CD4-positive, alpha-beta T cell (primary cell): ENCODE data around the gene MELTF. TPM values are rescaled to one million over a fixed set of nuclear protein-coding genes. Genes with fewer than 3 reads are reported as not detected.

Source experiments
- ATAC-seq: fragments of 200-7000 bp; cut with Tn5 transposase; one replicate; pipeline ENCODE4 v1.10.0; 2022; ENCODE audit warnings: mild to moderate bottlenecking; ENCODE audit not compliant: poor library complexity
- CTCF ChIA-PET: fragments of 350-600 bp; sonication (Branson Sonifier 250); formaldehyde crosslinking; loops from one replicate; lab custom pipeline; 2021; ENCODE audit warnings: antibody characterized with exemption, inconsistent platforms; lab: Charles Lee
- POLR2A ChIA-PET: fragments of 350-600 bp; sonication (Branson Sonifier 250); formaldehyde crosslinking; loops from one replicate; lab custom pipeline; 2021; ENCODE audit warnings: antibody characterized with exemption, inconsistent platforms; lab: Charles Lee
- DNase-seq, 14 experiments: peaks; one replicate each; pipeline ENCODE4 v3.0.0-alpha.2; 2013 to 2020; ENCODE audit warnings: mixed read lengths in 2 of 14
- H3K27ac ChIP-seq, 2 donors: one replicate each; pipeline versions ENCODE4 v1.5.1 to v1.7.0; 2013; ENCODE audit warnings: low read length in 2 of 2, low read depth in 1 of 2, mild to moderate bottlenecking in 1 of 2
- H3K27me3 ChIP-seq, 2 experiments: 1 replicate in 1 of 2; 2 replicates in 1 of 2; pipeline versions ENCODE4 v1.6.1 to v1.7.0; 2013; ENCODE audit warnings: low read length in 2 of 2, control low read depth in 1 of 2, mild to moderate bottlenecking in 1 of 2, moderate library complexity in 1 of 2; ENCODE audit not compliant: insufficient read depth in 2 of 2, control insufficient read depth in 1 of 2
- H3K36me3 ChIP-seq: one replicate; pipeline ENCODE4 v1.6.1; 2013; ENCODE audit warnings: low read length, control low read depth; ENCODE audit not compliant: insufficient read depth
- H3K4me1 ChIP-seq: one replicate; pipeline ENCODE4 v1.6.1; 2013; ENCODE audit warnings: low read length, control low read depth; ENCODE audit not compliant: insufficient read depth
- H3K4me3 ChIP-seq: one replicate; pipeline ENCODE4 v1.5.1; 2013; ENCODE audit warnings: mild to moderate bottlenecking, low read length, moderate library complexity
- H3K9me3 ChIP-seq, 2 experiments: 1 replicate in 1 of 2; 2 replicates in 1 of 2; pipeline versions ENCODE4 v1.6.1 to v1.7.0; 2013; ENCODE audit warnings: low read length in 2 of 2, mild to moderate bottlenecking in 2 of 2, control low read depth in 1 of 2, moderate library complexity in 1 of 2; ENCODE audit not compliant: control insufficient read depth in 1 of 2, insufficient read depth in 1 of 2
- H3K27ac Mint-ChIP-seq: one replicate; pipeline ENCODE4 v1.8.0; 2020; ENCODE audit warnings: mixed read lengths
- H3K27me3 Mint-ChIP-seq: one replicate; pipeline ENCODE4 v1.8.0; 2021; ENCODE audit warnings: mixed read lengths
- H3K36me3 Mint-ChIP-seq: one replicate; pipeline ENCODE4 v1.8.0; 2021; ENCODE audit warnings: low read depth, mixed read lengths
- H3K4me1 Mint-ChIP-seq: one replicate; pipeline ENCODE4 v1.8.0; 2021; ENCODE audit warnings: low read depth, mixed read lengths
- H3K4me3 Mint-ChIP-seq: one replicate; pipeline ENCODE4 v1.8.0; 2020; ENCODE audit warnings: mild to moderate bottlenecking, mixed read lengths
- H3K9me3 Mint-ChIP-seq: one replicate; pipeline ENCODE4 v1.8.0; 2020; ENCODE audit warnings: mixed read lengths
- CTCF ChIP-seq: fragments of 200-600 bp; IDR thresholded peaks from one replicate; pipeline ENCODE4 v1.8.0; 2022; ENCODE audit warnings: antibody characterized with exemption, mild to moderate bottlenecking
- intact Hi-C, 2 experiments: fragments of 100-400 bp; cut with DNase I in 1 of 2; cut with micrococcal nuclease in 1 of 2; formaldehyde crosslinking; loops; one replicate each; pipeline versions ENCODE4 v1.15.1 to v1.9.0; 2023 to 2025; cut with DNase I, micrococcal nuclease
- total RNA-seq, 174 experiments: library from RNA in 2 of 174; stranded (reverse) in 2 of 174; gene quantifications; one replicate each; pipeline ENCODE4 v1.2.3 and lab custom pipeline; 2021 to 2026

The MELTF gene
- total RNA-seq, 2 experiments from 2014 or later: 0.89 to 1.2 TPM

- Histone ChIP-seq H3K27me3 (no peaks in the 10 kb centered on the region), H3K4me3 (no peak overlapping the region), H3K27ac (no peak overlapping the region), H3K4me1 (no peaks in the 10 kb centered on the region), H3K36me3 (no peaks in the 10 kb centered on the region), H3K9me3 (no peaks in the 10 kb centered on the region)
- no peaks in the 10 kb centered on the region for H3K9me3 Mint-ChIP-seq
- no peaks in the 10 kb centered on the region for H3K36me3 Mint-ChIP-seq
- DNase-seq (no peak), ATAC-seq (no peak)
- H3K4me1 Mint-ChIP-seq: no peaks in the 10 kb centered on the region
- ChIA-PET CTCF (interaction anchor here (0.7 to 1.5 kb wide), 2 partner anchors 13 to 48 kb away, joined by 4 to 6 read pairs; partner anchors contain the start of gene NCBP2), POLR2A (interaction anchor here (2.0 kb wide), 1 partner anchor 12 kb away, joined by 6 read pairs; the partner anchor contains the start of gene NCBP2)
- intact Hi-C loops: no loop called here
- H3K4me3 Mint-ChIP-seq: no peak overlapping the region
- H3K27me3 Mint-ChIP-seq: no peaks in the 10 kb centered on the region
- no peak for TF ChIP-seq CTCF
- H3K27ac Mint-ChIP-seq: no peak overlapping the region
These were observed 74.8 kb downstream of the MELTF start for GRCh38 chr3:196954832-196955231.

Other genes with a start within 250 kb of the MELTF start
- 10 to 100 TPM; 62.7 to 64.7 TPM for gene SENP5, start 161.9 kb downstream of the MELTF start, total RNA-seq
- 10 to 100 TPM; 41.4 to 44.6 TPM for gene NCBP2, start 87.3 kb downstream of the MELTF start, total RNA-seq
- under 1 TPM; 0.33 to 0.61 TPM for gene PIGZ, start 61.0 kb downstream of the MELTF start, total RNA-seq